Liver (tissue), 3 donors: Measurements from ENCODE around the gene UGT2A2.
A peak's percentile ranks its signal among the peaks of the same experiment; 100 is the strongest.

ENCODE experiments used
- ATF3 ChIP-seq: IDR thresholded peaks from 2 replicates; pipeline ENCODE4 v1.6.1; 2016; ENCODE audit warnings: antibody characterized with exemption
- CTCF ChIP-seq: fragments of 150-350 bp; IDR thresholded peaks from 2 replicates; pipeline ENCODE4 v1.5.1; 2017; ENCODE audit warnings: improper control_type of control experiment, low read depth, low read length; ENCODE audit not compliant: missing input control
- EGR1 ChIP-seq, 2 donors: IDR thresholded peaks; 2 replicates each; pipeline ENCODE4 v1.6.1; 2016 to 2018; ENCODE audit warnings: antibody characterized with exemption in 2 of 2, low read depth in 2 of 2
- GABPA ChIP-seq, 2 donors: IDR thresholded peaks in 1 of 2; conservative IDR thresholded peaks in 1 of 2; 2 replicates each; pipeline ENCODE4 v1.6.1; 2016; ENCODE audit warnings: antibody characterized with exemption in 2 of 2, mild to moderate bottlenecking in 1 of 2, moderate library complexity in 1 of 2
- HNF4G ChIP-seq: IDR thresholded peaks from 2 replicates; pipeline ENCODE4 v1.6.1; 2016; ENCODE audit warnings: antibody characterized with exemption
- JUND ChIP-seq, 2 donors: IDR thresholded peaks; 2 replicates each; pipeline ENCODE4 v1.6.1; 2016; ENCODE audit warnings: antibody characterized with exemption in 2 of 2
- MAX ChIP-seq: IDR thresholded peaks from 2 replicates; pipeline ENCODE4 v1.6.1; 2016; ENCODE audit warnings: antibody characterized with exemption
- RAD21 ChIP-seq, 2 donors: IDR thresholded peaks; 2 replicates each; pipeline ENCODE4 v1.6.1; 2016; ENCODE audit warnings: antibody characterized with exemption in 2 of 2, mild to moderate bottlenecking in 2 of 2
- RXRA ChIP-seq, 2 donors: IDR thresholded peaks; 2 replicates each; pipeline ENCODE4 v1.6.1; 2017 to 2018; ENCODE audit warnings: antibody characterized with exemption in 2 of 2, mild to moderate bottlenecking in 1 of 2
- SP1 ChIP-seq: IDR thresholded peaks from 2 replicates; pipeline ENCODE4 v1.6.1; 2018; ENCODE audit warnings: antibody characterized with exemption, mild to moderate bottlenecking
- TAF1 ChIP-seq: conservative IDR thresholded peaks from 2 replicates; pipeline ENCODE4 v1.6.1; 2016; ENCODE audit warnings: antibody characterized with exemption, mild to moderate bottlenecking
- YY1 ChIP-seq: IDR thresholded peaks from 2 replicates; pipeline ENCODE4 v1.6.1; 2016; ENCODE audit warnings: antibody characterized with exemption, mild to moderate bottlenecking
- ZBTB33 ChIP-seq: IDR thresholded peaks from 2 replicates; pipeline ENCODE4 v1.6.1; 2016; ENCODE audit warnings: antibody characterized with exemption
- TF ChIP-seq, protein P1 (sequence below): IDR thresholded peaks from 2 replicates; pipeline ENCODE4 v1.6.1; 2016; ENCODE audit warnings: antibody characterized with exemption, mild to moderate bottlenecking
- donor health status: healthy.
- donor health status: healthy.

DNA sequence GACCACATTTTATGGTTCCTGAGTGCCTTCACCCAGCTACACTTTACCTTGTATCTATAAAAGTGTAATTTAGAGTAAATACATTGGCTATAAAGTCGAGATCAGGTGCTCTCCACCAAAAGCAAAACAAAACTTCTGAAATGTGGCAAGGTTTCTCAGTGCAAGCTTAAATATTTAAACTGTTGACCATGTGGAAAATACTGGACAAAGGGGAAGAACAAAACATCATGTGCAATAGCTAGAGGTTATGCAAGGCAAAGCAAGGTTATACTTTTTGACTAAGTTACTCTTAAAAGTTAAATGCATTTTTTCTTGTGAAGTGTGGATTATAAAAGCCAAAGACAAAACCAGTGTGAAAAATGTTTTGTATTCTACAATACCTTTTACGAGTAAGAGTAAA is 55.9 kb downstream of the UGT2A2 start:
- TF ChIP-seq CTCF (no peak), ATF3 (peak; percentile 72), RAD21 (IDR thresholded peaks at IDR 0.05) (peak; percentile 35 to 50), YY1 (peak; percentile 51), GABPA (IDR thresholded peaks at IDR 0.05 in 1 of 2, conservative IDR thresholded peaks at IDR 0.05 in 1 of 2) (no peak), EGR1 (IDR thresholded peaks at IDR 0.05; ENCODE audit: low read depth in 2 of 2) (peak in 1 of 2 donors; percentile 59), JUND (IDR thresholded peaks at IDR 0.05) (peak in 1 of 2 donors; percentile 48), SP1 (peak; percentile 71), TAF1 (no peak), RXRA (IDR thresholded peaks at IDR 0.05) (peak; percentile 86 to 89), HNF4G (no peak), MAX (peak; percentile 76), ZBTB33 (peak; percentile 76)
- TF ChIP-seq, protein P1, sequence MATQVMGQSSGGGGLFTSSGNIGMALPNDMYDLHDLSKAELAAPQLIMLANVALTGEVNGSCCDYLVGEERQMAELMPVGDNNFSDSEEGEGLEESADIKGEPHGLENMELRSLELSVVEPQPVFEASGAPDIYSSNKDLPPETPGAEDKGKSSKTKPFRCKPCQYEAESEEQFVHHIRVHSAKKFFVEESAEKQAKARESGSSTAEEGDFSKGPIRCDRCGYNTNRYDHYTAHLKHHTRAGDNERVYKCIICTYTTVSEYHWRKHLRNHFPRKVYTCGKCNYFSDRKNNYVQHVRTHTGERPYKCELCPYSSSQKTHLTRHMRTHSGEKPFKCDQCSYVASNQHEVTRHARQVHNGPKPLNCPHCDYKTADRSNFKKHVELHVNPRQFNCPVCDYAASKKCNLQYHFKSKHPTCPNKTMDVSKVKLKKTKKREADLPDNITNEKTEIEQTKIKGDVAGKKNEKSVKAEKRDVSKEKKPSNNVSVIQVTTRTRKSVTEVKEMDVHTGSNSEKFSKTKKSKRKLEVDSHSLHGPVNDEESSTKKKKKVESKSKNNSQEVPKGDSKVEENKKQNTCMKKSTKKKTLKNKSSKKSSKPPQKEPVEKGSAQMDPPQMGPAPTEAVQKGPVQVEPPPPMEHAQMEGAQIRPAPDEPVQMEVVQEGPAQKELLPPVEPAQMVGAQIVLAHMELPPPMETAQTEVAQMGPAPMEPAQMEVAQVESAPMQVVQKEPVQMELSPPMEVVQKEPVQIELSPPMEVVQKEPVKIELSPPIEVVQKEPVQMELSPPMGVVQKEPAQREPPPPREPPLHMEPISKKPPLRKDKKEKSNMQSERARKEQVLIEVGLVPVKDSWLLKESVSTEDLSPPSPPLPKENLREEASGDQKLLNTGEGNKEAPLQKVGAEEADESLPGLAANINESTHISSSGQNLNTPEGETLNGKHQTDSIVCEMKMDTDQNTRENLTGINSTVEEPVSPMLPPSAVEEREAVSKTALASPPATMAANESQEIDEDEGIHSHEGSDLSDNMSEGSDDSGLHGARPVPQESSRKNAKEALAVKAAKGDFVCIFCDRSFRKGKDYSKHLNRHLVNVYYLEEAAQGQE, result peak; percentile 75
